ENCODE data around the gene GDF2. TPM values are rescaled to one million over a fixed set of nuclear protein-coding genes. Genes with fewer than 3 reads are reported as not detected.

Gene GDF2
- total RNA-seq, 1 experiment from 2014 or later: not detected

GRCh38 chr10:47372726-47373125 lies 50.5 kb downstream of the GDF2 start:
- Histone ChIP-seq H3K4me1 (ENCODE audit: insufficient read depth, low read length, poor library complexity, severe bottlenecking) (no peaks in the 10 kb centered on the region), H3K27ac (ENCODE audit: low read depth, low read length, poor library complexity, severe bottlenecking) (no peak overlapping the region), H3K36me3 (ENCODE audit: insufficient read depth, low read length, poor library complexity, severe bottlenecking) (no peaks in the 10 kb centered on the region), H3K27me3 (replicated peaks; ENCODE audit: insufficient read depth, low read depth, low read length, poor library complexity) (peaks cover 27% of the 10 kb centered on the region), H3K9me3 (ENCODE audit: low read depth, low read length, poor library complexity, severe bottlenecking) (no peaks in the 10 kb centered on the region), H3K4me3 (ENCODE audit: low read depth, low read length, poor library complexity, severe bottlenecking) (no peak overlapping the region)
- DNase-seq (ENCODE audit: low spot score): no peak
- TF ChIP-seq, protein P1, sequence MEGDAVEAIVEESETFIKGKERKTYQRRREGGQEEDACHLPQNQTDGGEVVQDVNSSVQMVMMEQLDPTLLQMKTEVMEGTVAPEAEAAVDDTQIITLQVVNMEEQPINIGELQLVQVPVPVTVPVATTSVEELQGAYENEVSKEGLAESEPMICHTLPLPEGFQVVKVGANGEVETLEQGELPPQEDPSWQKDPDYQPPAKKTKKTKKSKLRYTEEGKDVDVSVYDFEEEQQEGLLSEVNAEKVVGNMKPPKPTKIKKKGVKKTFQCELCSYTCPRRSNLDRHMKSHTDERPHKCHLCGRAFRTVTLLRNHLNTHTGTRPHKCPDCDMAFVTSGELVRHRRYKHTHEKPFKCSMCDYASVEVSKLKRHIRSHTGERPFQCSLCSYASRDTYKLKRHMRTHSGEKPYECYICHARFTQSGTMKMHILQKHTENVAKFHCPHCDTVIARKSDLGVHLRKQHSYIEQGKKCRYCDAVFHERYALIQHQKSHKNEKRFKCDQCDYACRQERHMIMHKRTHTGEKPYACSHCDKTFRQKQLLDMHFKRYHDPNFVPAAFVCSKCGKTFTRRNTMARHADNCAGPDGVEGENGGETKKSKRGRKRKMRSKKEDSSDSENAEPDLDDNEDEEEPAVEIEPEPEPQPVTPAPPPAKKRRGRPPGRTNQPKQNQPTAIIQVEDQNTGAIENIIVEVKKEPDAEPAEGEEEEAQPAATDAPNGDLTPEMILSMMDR (conservative IDR thresholded peaks at IDR 0.05; ENCODE audit: low read depth, low read length): no peak
- ChIA-PET CTCF (no interaction called here), POLR2A (ENCODE audit: low non-redundant PET) (no interaction called here)
- intact Hi-C loops (cut with micrococcal nuclease; ENCODE audit: unreplicated experiment): loop anchor here (10.0 kb wide), 1 partner anchor 58 kb away; no protein-coding TSS in a partner anchor
- no TSS peak for BruUV-seq (replicated peaks)

DNA sequence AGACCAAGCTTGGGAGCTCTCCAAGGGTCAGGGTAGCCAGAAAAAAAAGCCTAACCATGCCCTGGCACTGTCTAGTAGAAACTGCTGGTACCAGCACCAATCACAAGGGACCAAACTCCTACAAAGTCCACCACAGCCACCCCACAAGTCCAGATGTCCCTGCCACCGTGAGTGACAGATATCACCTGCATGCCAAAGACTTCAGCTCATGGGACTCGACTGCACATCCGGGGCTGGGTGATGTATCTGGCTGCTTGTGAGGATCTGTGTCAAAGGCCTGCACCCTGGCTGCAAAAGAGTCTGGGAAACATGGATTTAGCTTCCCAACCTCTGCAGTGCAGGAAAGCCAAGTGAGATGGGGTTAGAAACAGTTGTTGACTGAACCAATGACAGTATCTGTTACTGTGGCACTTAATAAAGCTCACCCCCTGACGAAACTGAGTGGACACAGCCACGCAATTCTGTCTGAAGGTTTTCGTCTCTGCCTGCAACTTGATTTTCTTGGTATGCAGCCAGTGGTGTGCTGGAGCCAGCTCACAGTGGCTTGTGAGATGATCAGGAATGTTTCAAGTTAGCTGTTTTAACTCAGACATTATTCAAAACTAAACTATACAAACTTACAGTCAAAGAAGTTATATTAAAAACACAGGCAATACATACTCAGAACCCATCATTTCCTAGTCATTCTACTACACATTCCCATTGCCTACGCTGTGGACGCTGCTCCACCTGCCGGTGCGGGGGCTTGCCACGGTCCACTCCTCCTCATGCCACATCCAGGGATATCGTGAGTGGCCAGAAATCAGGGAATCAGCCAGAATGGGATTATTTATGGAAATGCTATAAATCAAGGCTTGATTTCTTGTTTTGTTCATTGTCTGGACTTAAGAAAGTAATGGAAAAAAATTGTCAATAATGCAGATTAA lies 52.6 kb downstream of the GDF2 start:
- no peak overlapping the region for H3K27ac ChIP-seq (ENCODE audit: low read depth, low read length, poor library complexity, severe bottlenecking)
- ChIA-PET POLR2A (ENCODE audit: low non-redundant PET) (no interaction called here), CTCF (interaction anchor here (0.6 kb wide), 1 partner anchor 836 kb away, joined by 3 read pairs; no protein-coding TSS in a partner anchor)
- peaks cover 37% of the 10 kb centered on the region for H3K27me3 ChIP-seq (replicated peaks; ENCODE audit: insufficient read depth, low read depth, low read length, poor library complexity)
- intact Hi-C loops (cut with micrococcal nuclease; ENCODE audit: unreplicated experiment): loop anchor here (10.0 kb wide), 1 partner anchor 60 kb away; no protein-coding TSS in a partner anchor
- no peaks in the 10 kb centered on the region for H3K9me3 ChIP-seq (ENCODE audit: low read depth, low read length, poor library complexity, severe bottlenecking)
- H3K4me1 ChIP-seq (ENCODE audit: insufficient read depth, low read length, poor library complexity, severe bottlenecking): no peaks in the 10 kb centered on the region
- no peak for TF ChIP-seq EZH2 (IDR thresholded peaks at IDR 0.05; ENCODE audit: borderline replicate concordance, low read depth, low read length, poor library complexity, severe bottlenecking)
- TF ChIP-seq, protein P1 (conservative IDR thresholded peaks at IDR 0.05; ENCODE audit: low read depth, low read length): no peak
- no peaks in the 10 kb centered on the region for H3K36me3 ChIP-seq (ENCODE audit: insufficient read depth, low read length, poor library complexity, severe bottlenecking)
- no peak for DNase-seq (ENCODE audit: low spot score)
- no peak overlapping the region for H3K4me3 ChIP-seq (ENCODE audit: low read depth, low read length, poor library complexity, severe bottlenecking)
- BruUV-seq (replicated peaks): no TSS peak

DNA sequence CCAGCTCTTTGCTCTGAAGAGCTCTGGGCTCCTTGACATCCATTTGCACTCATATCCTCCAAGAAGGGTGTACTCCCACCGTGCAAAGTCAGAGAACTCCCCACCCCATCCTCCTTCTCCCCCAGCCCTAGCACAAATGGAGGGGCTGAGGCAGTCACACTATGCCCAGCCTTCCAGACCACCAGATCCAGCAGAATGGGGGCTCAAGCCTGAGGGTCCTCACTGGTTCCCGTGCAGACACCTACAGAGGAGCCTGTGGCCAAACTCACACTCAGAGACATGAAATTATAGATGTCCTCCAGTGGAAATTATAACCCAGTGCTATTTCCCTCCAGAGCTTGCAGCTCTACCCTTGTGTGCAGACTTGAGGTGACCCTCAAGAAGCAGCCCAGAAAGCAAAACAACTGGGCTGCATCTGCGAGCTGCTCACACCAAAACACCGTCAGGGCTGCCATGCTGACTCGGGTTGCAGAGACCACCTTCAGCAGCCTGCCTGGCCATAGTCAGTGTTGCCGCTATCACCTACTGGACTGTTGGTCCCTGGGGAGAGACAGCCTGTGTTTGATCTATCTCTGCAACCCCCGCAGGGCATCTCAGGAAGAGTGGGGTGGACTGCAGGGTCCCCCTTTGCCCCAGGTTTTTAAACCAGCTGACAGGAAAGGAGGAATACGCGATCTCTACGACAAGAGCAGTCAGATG lies 54.4 kb downstream of the GDF2 start:
- H3K27ac ChIP-seq (ENCODE audit: low read depth, low read length, poor library complexity, severe bottlenecking): no peak overlapping the region
- ChIA-PET POLR2A (ENCODE audit: low non-redundant PET) (no interaction called here), CTCF (no interaction called here)
- H3K9me3 ChIP-seq (ENCODE audit: low read depth, low read length, poor library complexity, severe bottlenecking): no peaks in the 10 kb centered on the region
- no peaks in the 10 kb centered on the region for H3K4me1 ChIP-seq (ENCODE audit: insufficient read depth, low read length, poor library complexity, severe bottlenecking)
- H3K4me3 ChIP-seq (ENCODE audit: low read depth, low read length, poor library complexity, severe bottlenecking): no peak overlapping the region
- TF ChIP-seq, protein P1 (conservative IDR thresholded peaks at IDR 0.05; ENCODE audit: low read depth, low read length): no peak
- no peak for TF ChIP-seq EZH2 (IDR thresholded peaks at IDR 0.05; ENCODE audit: borderline replicate concordance, low read depth, low read length, poor library complexity, severe bottlenecking)
- intact Hi-C loops (cut with micrococcal nuclease; ENCODE audit: unreplicated experiment): loop anchor here (10.0 kb wide), 1 partner anchor 62 kb away; no protein-coding TSS in a partner anchor
- H3K27me3 ChIP-seq (replicated peaks; ENCODE audit: insufficient read depth, low read depth, low read length, poor library complexity): peaks cover 42% of the 10 kb centered on the region
- H3K36me3 ChIP-seq (ENCODE audit: insufficient read depth, low read length, poor library complexity, severe bottlenecking): no peaks in the 10 kb centered on the region
- DNase-seq (ENCODE audit: low spot score): no peak
- no TSS peak for BruUV-seq (replicated peaks)

Other genes starting within 250 kb of the GDF2 start
- gene GDF10, start 22.3 kb upstream of the GDF2 start, total RNA-seq (2021): 0.45 and 0.52 TPM in 2 replicates
- gene RBP3, start 25.9 kb downstream of the GDF2 start, total RNA-seq (2021): not detected in 2 replicates
- gene ZNF488, start 61.8 kb downstream of the GDF2 start, total RNA-seq (2021): 0.09 TPM in 2 replicates
- gene ANXA8, start 161.7 kb downstream of the GDF2 start, total RNA-seq (2021): not detected in 2 replicates
- not detected in 2 replicates for gene FAM25G, start 169.2 kb downstream of the GDF2 start, total RNA-seq (2021)
- gene AGAP9, start 201.2 kb downstream of the GDF2 start, total RNA-seq (2021): 9.5 and 11.7 TPM in 2 replicates